ENCODE measurements around the gene SYNDIG1. TPM values are rescaled to one million over a fixed set of nuclear protein-coding genes. Genes with fewer than 3 reads are reported as not detected.

Gene SYNDIG1
- total and polyA plus RNA-seq, 9 of the 15 experiments (the other 6 are each of a cell fraction or from before 2014, with no cell fraction given): not detected

DNA sequence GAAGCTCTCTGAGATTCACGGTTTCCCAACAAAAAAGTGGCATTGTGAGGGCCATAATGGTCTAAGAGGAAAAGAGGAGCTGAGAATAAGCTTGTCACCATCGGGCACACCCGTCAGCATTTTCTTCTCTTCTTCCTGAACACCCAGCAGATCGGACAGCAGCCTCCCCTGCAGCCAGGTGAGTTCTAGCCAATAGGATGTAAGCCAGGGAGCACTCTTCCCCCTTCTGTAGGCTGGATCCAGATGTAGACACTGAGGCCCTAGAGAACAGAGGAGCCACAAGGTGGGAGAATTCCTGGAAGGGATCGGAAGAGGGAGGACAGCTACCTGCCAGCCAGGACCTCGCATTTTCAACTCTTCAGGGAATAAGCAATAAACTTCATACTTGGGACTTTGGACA is 228.0 kb downstream of the SYNDIG1 start:
- WGBS (ENCODE audit: insufficient coverage, low coverage, missing lambda C conversion rate): 0% methylated on average over 2 of the region's 6 CpGs
- Histone ChIP-seq H3K27ac (ENCODE audit: extremely low read depth, low read depth, low read length) (no peak overlapping the region), H3K9ac (ENCODE audit: insufficient read depth in 1 of 2, low read depth in 2 of 2, low read length in 2 of 2) (no peak overlapping the region), H3K4me1 (replicated peaks in 1 of 2; ENCODE audit: control insufficient read depth in 2 of 2, insufficient read depth in 2 of 2, low read length in 2 of 2) (no peaks in the 10 kb centered on the region), H3K79me2 (ENCODE audit: control insufficient read depth, insufficient read depth, low read length) (no peaks in the 10 kb centered on the region), H4K20me1 (replicated peaks; ENCODE audit: control insufficient read depth, insufficient read depth, low read length) (no peaks in the 10 kb centered on the region), H3K27me3 (ENCODE audit: control insufficient read depth in 2 of 2, insufficient read depth in 2 of 2, low read length in 2 of 2) (no peaks in the 10 kb centered on the region; a peak in 1 of 5 replicates), H3K4me2 (ENCODE audit: insufficient read depth, low read length) (no peak overlapping the region), H2AFZ (ENCODE audit: low read depth, low read length) (no peak overlapping the region), H3K36me3 (ENCODE audit: control insufficient read depth, insufficient read depth, low read length) (no peaks in the 10 kb centered on the region), H3K9me3 (replicated peaks; ENCODE audit: control insufficient read depth, insufficient read depth, low read depth, low read length) (no peaks in the 10 kb centered on the region), H3K9me1 (ENCODE audit: control insufficient read depth, insufficient read depth, low read length) (no peaks in the 10 kb centered on the region), H3K4me3 (no peak overlapping the region)
- ATAC-seq (no peak), FAIRE-seq (no peak), DNase-seq (ENCODE audit: extremely low read depth in 1 of 4, low spot score in 3 of 4) (no peak)
- CTCF ChIA-PET (ENCODE audit: low intra/inter-chr PET ratio): no interaction called here
- POLR2A ChIA-PET: interaction anchor here (0.7 kb wide), 1 partner anchor 34 kb away, joined by 3 read pairs; no protein-coding TSS in a partner anchor
- no TSS peak for BruUV-seq (replicated peaks)
- intact Hi-C loops (cut with micrococcal nuclease) (no loop called here), in situ Hi-C loops (cut with MboI) (no loop called here)
- TF ChIP-seq, protein P1, sequence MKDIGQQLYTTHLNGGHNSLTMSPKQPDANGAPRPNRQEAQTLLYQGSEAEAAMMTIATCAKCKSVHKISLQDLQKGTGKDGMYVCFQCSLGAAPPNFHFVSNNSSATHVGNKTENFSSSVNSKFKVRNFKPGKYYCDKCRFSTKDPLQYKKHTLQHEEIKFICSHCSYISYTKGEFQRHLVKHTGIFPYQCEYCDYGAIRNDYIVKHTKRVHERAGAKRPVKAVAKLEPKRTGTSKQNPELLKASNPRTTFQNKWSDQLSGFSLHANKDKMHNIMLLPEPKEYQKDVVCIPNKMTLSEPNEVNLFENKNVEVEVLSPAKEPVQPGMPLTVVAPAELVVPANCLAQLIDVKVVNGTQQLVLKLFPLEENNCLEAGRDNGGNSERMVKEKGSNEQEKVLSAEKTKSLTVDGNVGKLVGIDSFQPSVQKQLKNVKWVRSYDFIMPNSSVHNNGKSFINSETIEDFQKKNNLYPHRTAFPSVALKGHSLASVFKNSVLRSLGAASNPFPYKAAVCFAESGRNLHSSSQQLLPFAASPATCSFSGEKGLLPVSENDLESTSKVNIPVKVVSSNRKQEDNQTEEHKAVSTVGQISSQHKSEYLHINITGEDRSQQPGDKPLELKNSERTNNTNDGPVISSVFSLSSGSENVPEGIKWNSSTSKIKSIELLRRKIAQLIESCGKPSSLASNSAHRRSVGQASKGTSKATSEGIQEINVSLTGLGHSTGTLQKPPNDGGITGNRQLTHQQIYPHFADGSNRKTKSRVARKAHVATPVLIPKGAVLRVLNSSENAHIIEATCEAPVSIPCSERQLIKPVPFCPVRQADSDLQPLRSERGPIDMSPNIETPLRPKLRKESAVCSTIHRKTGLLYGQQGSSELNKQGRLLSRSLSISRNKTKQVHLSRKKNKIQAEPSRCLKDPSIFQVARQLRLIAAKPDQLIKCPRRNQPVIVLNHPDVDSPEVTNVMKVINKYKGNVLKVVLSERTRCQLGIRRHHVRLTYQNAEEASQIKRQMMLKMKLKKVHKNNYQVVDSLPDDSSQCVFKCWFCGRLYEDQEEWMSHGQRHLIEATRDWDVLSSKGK (CRISPR knock-in tag; IDR thresholded peaks at IDR 0.05): no peak
- TF ChIP-seq, protein P2, sequence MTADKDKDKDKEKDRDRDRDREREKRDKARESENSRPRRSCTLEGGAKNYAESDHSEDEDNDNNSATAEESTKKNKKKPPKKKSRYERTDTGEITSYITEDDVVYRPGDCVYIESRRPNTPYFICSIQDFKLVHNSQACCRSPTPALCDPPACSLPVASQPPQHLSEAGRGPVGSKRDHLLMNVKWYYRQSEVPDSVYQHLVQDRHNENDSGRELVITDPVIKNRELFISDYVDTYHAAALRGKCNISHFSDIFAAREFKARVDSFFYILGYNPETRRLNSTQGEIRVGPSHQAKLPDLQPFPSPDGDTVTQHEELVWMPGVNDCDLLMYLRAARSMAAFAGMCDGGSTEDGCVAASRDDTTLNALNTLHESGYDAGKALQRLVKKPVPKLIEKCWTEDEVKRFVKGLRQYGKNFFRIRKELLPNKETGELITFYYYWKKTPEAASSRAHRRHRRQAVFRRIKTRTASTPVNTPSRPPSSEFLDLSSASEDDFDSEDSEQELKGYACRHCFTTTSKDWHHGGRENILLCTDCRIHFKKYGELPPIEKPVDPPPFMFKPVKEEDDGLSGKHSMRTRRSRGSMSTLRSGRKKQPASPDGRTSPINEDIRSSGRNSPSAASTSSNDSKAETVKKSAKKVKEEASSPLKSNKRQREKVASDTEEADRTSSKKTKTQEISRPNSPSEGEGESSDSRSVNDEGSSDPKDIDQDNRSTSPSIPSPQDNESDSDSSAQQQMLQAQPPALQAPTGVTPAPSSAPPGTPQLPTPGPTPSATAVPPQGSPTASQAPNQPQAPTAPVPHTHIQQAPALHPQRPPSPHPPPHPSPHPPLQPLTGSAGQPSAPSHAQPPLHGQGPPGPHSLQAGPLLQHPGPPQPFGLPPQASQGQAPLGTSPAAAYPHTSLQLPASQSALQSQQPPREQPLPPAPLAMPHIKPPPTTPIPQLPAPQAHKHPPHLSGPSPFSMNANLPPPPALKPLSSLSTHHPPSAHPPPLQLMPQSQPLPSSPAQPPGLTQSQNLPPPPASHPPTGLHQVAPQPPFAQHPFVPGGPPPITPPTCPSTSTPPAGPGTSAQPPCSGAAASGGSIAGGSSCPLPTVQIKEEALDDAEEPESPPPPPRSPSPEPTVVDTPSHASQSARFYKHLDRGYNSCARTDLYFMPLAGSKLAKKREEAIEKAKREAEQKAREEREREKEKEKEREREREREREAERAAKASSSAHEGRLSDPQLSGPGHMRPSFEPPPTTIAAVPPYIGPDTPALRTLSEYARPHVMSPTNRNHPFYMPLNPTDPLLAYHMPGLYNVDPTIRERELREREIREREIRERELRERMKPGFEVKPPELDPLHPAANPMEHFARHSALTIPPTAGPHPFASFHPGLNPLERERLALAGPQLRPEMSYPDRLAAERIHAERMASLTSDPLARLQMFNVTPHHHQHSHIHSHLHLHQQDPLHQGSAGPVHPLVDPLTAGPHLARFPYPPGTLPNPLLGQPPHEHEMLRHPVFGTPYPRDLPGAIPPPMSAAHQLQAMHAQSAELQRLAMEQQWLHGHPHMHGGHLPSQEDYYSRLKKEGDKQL (CRISPR knock-in tag; IDR thresholded peaks at IDR 0.05; ENCODE audit: borderline replicate concordance): no peak
- TF ChIP-seq FUS (optimal IDR thresholded peaks at IDR 0.05; ENCODE audit: low read depth, low read length): no peak
- no peak for TF ChIP-seq ZNF282 (CRISPR knock-in tag; IDR thresholded peaks at IDR 0.05)
- no peak for TF ChIP-seq ETV5 (CRISPR knock-in tag; IDR thresholded peaks at IDR 0.05; ENCODE audit: low read depth)
- no peak for TF ChIP-seq NCOR1 (IDR thresholded peaks at IDR 0.05)
- TF ChIP-seq MYNN (IDR thresholded peaks at IDR 0.05): no peak
- TF ChIP-seq MYNN (CRISPR knock-in tag; IDR thresholded peaks at IDR 0.05): no peak
- no peak for TF ChIP-seq TCF7L2 (IDR thresholded peaks at IDR 0.05; ENCODE audit: low read depth, low read length)
- TF ChIP-seq XRCC4 (IDR thresholded peaks at IDR 0.05; ENCODE audit: extremely low read depth, insufficient read depth, insufficient read length): no peak
- no peak for TF ChIP-seq SMAD4 (CRISPR knock-in tag; conservative IDR thresholded peaks at IDR 0.05)
- TF ChIP-seq NONO (IDR thresholded peaks at IDR 0.05; ENCODE audit: low read depth in 2 of 2, low read length in 1 of 2): no peak
- TF ChIP-seq ZNF707 (CRISPR knock-in tag; conservative IDR thresholded peaks at IDR 0.05): no peak
- TF ChIP-seq ZNF263 (CRISPR knock-in tag; IDR thresholded peaks at IDR 0.05; ENCODE audit: borderline replicate concordance): no peak
- TF ChIP-seq ZNF175 (CRISPR knock-in tag; IDR thresholded peaks at IDR 0.05; ENCODE audit: low read depth): no peak
- no peak for TF ChIP-seq ZNF75A (CRISPR knock-in tag; IDR thresholded peaks at IDR 0.05)
